Activated T-cell treated with anti-CD3 and anti-CD28 coated beads, Interleukin-2, amount 50 U/mL, for 24 hours (primary cell): ENCODE measurements around the gene NF1.
A peak's percentile ranks its signal among the peaks of the same experiment; 100 is the strongest.
"Not testable (repeated sequence)": the region's sequence is repeated elsewhere in the genome, so short reads cannot be mapped to it uniquely, and the experiment has no call there.

Experiments used
- DNase-seq: peaks from one replicate; pipeline ENCODE4 v3.0.0-alpha.2; 2020
- H3K27ac Mint-ChIP-seq: 2 replicates; pipeline ENCODE4 v1.8.0; 2020; ENCODE audit warnings: mild to moderate bottlenecking, mixed read lengths
- H3K27me3 Mint-ChIP-seq: 2 replicates; pipeline ENCODE4 v1.8.0; 2020; ENCODE audit warnings: mixed read lengths
- H3K36me3 Mint-ChIP-seq: 2 replicates; pipeline ENCODE4 v1.8.0; 2020; ENCODE audit warnings: low read depth, mixed read lengths
- H3K4me1 Mint-ChIP-seq: 2 replicates; pipeline ENCODE4 v1.8.0; 2020; ENCODE audit warnings: low read depth, mixed read lengths
- H3K4me3 Mint-ChIP-seq: 2 replicates; pipeline ENCODE4 v1.8.0; 2020; ENCODE audit warnings: mild to moderate bottlenecking, moderate library complexity, mixed read lengths
- H3K9me3 Mint-ChIP-seq: 2 replicates; pipeline ENCODE4 v1.8.0; 2020; ENCODE audit warnings: mixed read lengths

Gene NF1

GRCh38 chr17:31379597-31380205 lies 284.9 kb downstream of the NF1 start:
- DNase-seq = no peak
- Mint-ChIP-seq H3K4me1 (no peaks in the 10 kb centered on the region), H3K27me3 (no peaks in the 10 kb centered on the region), H3K4me3 (no peak overlapping the region), H3K36me3 (peaks cover 2% of the 10 kb centered on the region), H3K9me3 (no peaks in the 10 kb centered on the region), H3K27ac (no peak overlapping the region)

- H3K4me1 Mint-ChIP-seq = no peaks in the 10 kb centered on the region
- no peak overlapping the region for H3K4me3 Mint-ChIP-seq
- no peaks in the 10 kb centered on the region for H3K9me3 Mint-ChIP-seq
- H3K36me3 Mint-ChIP-seq = no peaks in the 10 kb centered on the region
- H3K27ac Mint-ChIP-seq = peak overlapping the region; percentile 14
- no peaks in the 10 kb centered on the region for H3K27me3 Mint-ChIP-seq
- DNase-seq = no peak
These were observed 286.4 kb downstream of the NF1 start for GRCh38 chr17:31381165-31381668.

- not testable (repeated sequence) for DNase-seq, H3K27me3 Mint-ChIP-seq, H3K4me1 Mint-ChIP-seq, H3K27ac Mint-ChIP-seq, H3K4me3 Mint-ChIP-seq, H3K9me3 Mint-ChIP-seq, H3K36me3 Mint-ChIP-seq
These were observed 288.0 kb downstream of the NF1 start for GRCh38 chr17:31382668-31383275.

- H3K27ac Mint-ChIP-seq = not testable (repeated sequence)
These were observed 288.7 kb downstream of the NF1 start for GRCh38 chr17:31383488-31383887.

GRCh38 chr17:31385428-31386285 lies 290.9 kb downstream of the NF1 start:
- H3K27ac Mint-ChIP-seq = no peak overlapping the region
- H3K36me3 Mint-ChIP-seq = no peaks in the 10 kb centered on the region
- no peak for DNase-seq
- peaks cover 18% of the 10 kb centered on the region for H3K27me3 Mint-ChIP-seq
- H3K4me3 Mint-ChIP-seq = no peak overlapping the region
- H3K9me3 Mint-ChIP-seq = no peaks in the 10 kb centered on the region
- H3K4me1 Mint-ChIP-seq = peaks cover 4% of the 10 kb centered on the region

More at GRCh38 chr17:31383488-31383887, 288.7 kb downstream of the NF1 start:
- not testable (repeated sequence) for H3K9me3 Mint-ChIP-seq, H3K27me3 Mint-ChIP-seq, DNase-seq, H3K36me3 Mint-ChIP-seq, H3K4me1 Mint-ChIP-seq, H3K4me3 Mint-ChIP-seq

- Mint-ChIP-seq H3K4me1 (peaks cover 4% of the 10 kb centered on the region), H3K36me3 (no peaks in the 10 kb centered on the region), H3K4me3 (no peak overlapping the region), H3K27ac (no peak overlapping the region), H3K27me3 (peaks cover 22% of the 10 kb centered on the region), H3K9me3 (no peaks in the 10 kb centered on the region)
- no peak for DNase-seq
These were observed 291.8 kb downstream of the NF1 start for GRCh38 chr17:31386542-31387075.

- Mint-ChIP-seq H3K36me3 (no peaks in the 10 kb centered on the region), H3K9me3 (no peaks in the 10 kb centered on the region), H3K4me3 (no peak overlapping the region), H3K27me3 (peaks cover 26% of the 10 kb centered on the region), H3K27ac (no peak overlapping the region), H3K4me1 (peaks cover 8% of the 10 kb centered on the region)
- no peak for DNase-seq
These were observed 292.7 kb downstream of the NF1 start for GRCh38 chr17:31387438-31387837.

GRCh38 chr17:31388351-31388750 lies 293.6 kb downstream of the NF1 start:
- H3K9me3 Mint-ChIP-seq = no peaks in the 10 kb centered on the region
- no peak for DNase-seq
- peaks cover 35% of the 10 kb centered on the region for H3K27me3 Mint-ChIP-seq
- H3K4me1 Mint-ChIP-seq = peaks cover 10% of the 10 kb centered on the region
- no peaks in the 10 kb centered on the region for H3K36me3 Mint-ChIP-seq
- H3K27ac Mint-ChIP-seq = no peak overlapping the region
- H3K4me3 Mint-ChIP-seq = no peak overlapping the region

- no peaks in the 10 kb centered on the region for H3K9me3 Mint-ChIP-seq
- no peak overlapping the region for H3K27ac Mint-ChIP-seq
- H3K4me3 Mint-ChIP-seq = no peak overlapping the region
- peaks cover 40% of the 10 kb centered on the region for H3K27me3 Mint-ChIP-seq
- H3K4me1 Mint-ChIP-seq = peaks cover 10% of the 10 kb centered on the region
- no peaks in the 10 kb centered on the region for H3K36me3 Mint-ChIP-seq
- peak; percentile 70 for DNase-seq
These were observed 294.2 kb downstream of the NF1 start for GRCh38 chr17:31388770-31389656.

GRCh38 chr17:31389657-31390381 lies 295.0 kb downstream of the NF1 start:
- Mint-ChIP-seq H3K9me3 (no peaks in the 10 kb centered on the region), H3K27me3 (peaks cover 46% of the 10 kb centered on the region), H3K4me3 (peak overlapping the region; percentile 31), H3K4me1 (peaks cover 10% of the 10 kb centered on the region), H3K27ac (no peak overlapping the region), H3K36me3 (no peaks in the 10 kb centered on the region)
- DNase-seq = no peak

GRCh38 chr17:31390426-31390747 lies 295.6 kb downstream of the NF1 start:
- DNase-seq = no peak
- Mint-ChIP-seq H3K36me3 (no peaks in the 10 kb centered on the region), H3K4me3 (peak overlapping the region; percentile 31), H3K4me1 (peaks cover 10% of the 10 kb centered on the region), H3K9me3 (no peaks in the 10 kb centered on the region), H3K27ac (no peak overlapping the region), H3K27me3 (peaks cover 49% of the 10 kb centered on the region)

- no peak overlapping the region for H3K27ac Mint-ChIP-seq
- peak overlapping the region; percentile 57 for H3K4me3 Mint-ChIP-seq
- peak; percentile 37 for DNase-seq
- peaks cover 10% of the 10 kb centered on the region for H3K4me1 Mint-ChIP-seq
- no peaks in the 10 kb centered on the region for H3K36me3 Mint-ChIP-seq
- H3K9me3 Mint-ChIP-seq = no peaks in the 10 kb centered on the region
- H3K27me3 Mint-ChIP-seq = peaks cover 52% of the 10 kb centered on the region
These were observed 296.1 kb downstream of the NF1 start for GRCh38 chr17:31390748-31391495.

GRCh38 chr17:31391496-31391949 lies 296.7 kb downstream of the NF1 start, which contains the start of gene RAB11FIP4:
RAB11FIP4 (plus strand) TSS chr17:31391675; CDS start chr17:31391853, 178 bp downstream.
- peak; percentile 40 for DNase-seq
- H3K4me1 Mint-ChIP-seq = peaks cover 10% of the 10 kb centered on the region
- H3K27ac Mint-ChIP-seq = no peak within 1 kb of the TSS
- H3K4me3 Mint-ChIP-seq = peak within 1 kb of the TSS; percentile 64
- H3K27me3 Mint-ChIP-seq = peaks cover 52% of the 10 kb centered on the region
- no peaks in the 10 kb centered on the region for H3K9me3 Mint-ChIP-seq
- H3K36me3 Mint-ChIP-seq = no peaks in the 10 kb centered on the region
